OCI-LY7 (cell line): ENCODE data around the gene COL18A1. TPM values are rescaled to one million over a fixed set of nuclear protein-coding genes. Genes with fewer than 3 reads are reported as not detected.

Experiments
- BruUV-seq: library from RNA; stranded (reverse); fragments of 400-500 nt; replicated peaks from 2 replicates; lab custom pipeline; 2021; lab: Mats Ljungman, UMichigan
- CTCF ChIA-PET: fragments of 300-600 bp; sonication (Branson Sonifier 250); formaldehyde crosslinking; loops from one replicate; lab custom pipeline; 2022; ENCODE audit warnings: antibody characterized with exemption; ENCODE audit not compliant: unreplicated experiment; lab: Charles Lee
- POLR2A ChIA-PET: fragments of 300-600 bp; sonication (Branson Sonifier 250); formaldehyde crosslinking; loops from one replicate; lab custom pipeline; 2022; ENCODE audit warnings: antibody characterized with exemption; lab: Charles Lee
- DNase-seq: peaks from one replicate; pipeline ENCODE4 v3.0.0-alpha.2; 2015; ENCODE audit warnings: low spot score
- H2AFZ ChIP-seq: fragments of 200-600 bp; sonication (generic), shearing (Covaris generic); 2 replicates; pipeline ENCODE4 v1.6.1; 2014; ENCODE audit warnings: mild to moderate bottlenecking, antibody characterized with exemption, low read length, moderate library complexity
- H3K27ac ChIP-seq: fragments of 200-600 bp; sonication (generic); 2 replicates; pipeline ENCODE4 v1.5.1; 2014; ENCODE audit warnings: mixed run types, low read depth, mild to moderate bottlenecking, moderate library complexity, low read length, inconsistent platforms; ENCODE audit not compliant: poor library complexity, severe bottlenecking
- H3K36me3 ChIP-seq: fragments of 200-600 bp; sonication (generic); 2 replicates; pipeline ENCODE4 v1.6.1; 2014; ENCODE audit warnings: mild to moderate bottlenecking, antibody characterized with exemption, low read length, moderate library complexity, mixed read lengths; ENCODE audit not compliant: insufficient read depth
- H3K4me1 ChIP-seq: fragments of 200-600 bp; sonication (generic); 2 replicates; pipeline ENCODE4 v1.5.1; 2014; ENCODE audit warnings: mild to moderate bottlenecking, low read length; ENCODE audit not compliant: insufficient read depth, poor library complexity, severe bottlenecking
- H3K4me2 ChIP-seq: fragments of 200-600 bp; sonication (generic); 2 replicates; pipeline ENCODE4 v1.6.1; 2014; ENCODE audit warnings: mild to moderate bottlenecking, low read length
- H3K4me3 ChIP-seq: fragments of 200-600 bp; sonication (generic); 2 replicates; pipeline ENCODE4 v1.5.1; 2014; ENCODE audit warnings: mild to moderate bottlenecking, low read depth, low read length; ENCODE audit not compliant: poor library complexity, severe bottlenecking
- H3K79me2 ChIP-seq: fragments of 200-600 bp; sonication (generic); 2 replicates; pipeline ENCODE4 v1.6.1; 2016; ENCODE audit warnings: low read depth, mild to moderate bottlenecking, low read length, moderate library complexity, mixed read lengths; ENCODE audit not compliant: insufficient read depth
- H3K9me2 ChIP-seq: fragments of 200-600 bp; sonication (generic); 2 replicates; pipeline ENCODE4 v1.6.1; 2016; ENCODE audit warnings: mild to moderate bottlenecking, low read length, mixed read lengths; ENCODE audit not compliant: insufficient read depth
- H3K9me3 ChIP-seq: fragments of 200-600 bp; sonication (generic); 2 replicates; pipeline ENCODE4 v1.6.1; 2014; ENCODE audit warnings: mild to moderate bottlenecking, mixed run types, low read length, mixed read lengths
- H4K20me1 ChIP-seq: fragments of 200-600 bp; sonication (generic); 2 replicates; pipeline ENCODE4 v1.6.1; 2014; ENCODE audit warnings: mild to moderate bottlenecking, antibody characterized with exemption, low read length, moderate library complexity, mixed read lengths; ENCODE audit not compliant: insufficient read depth
- EZH2phosphoT487 ChIP-seq: fragments of 200-600 bp; sonication (generic); IDR thresholded peaks from 2 replicates; pipeline ENCODE4 v1.6.1; 2018; ENCODE audit warnings: low read depth, borderline replicate concordance, mild to moderate bottlenecking, mixed run types, antibody characterized with exemption, low read length, moderate library complexity, mixed read lengths
- intact Hi-C: fragments of 100-400 bp; cut with micrococcal nuclease; formaldehyde crosslinking; loops from one replicate; pipeline ENCODE4 v1.10.0; 2022; ENCODE audit not compliant: unreplicated experiment
- total RNA-seq, 2 experiments: library from RNA; depleted of rRNA in 1 of 2; stranded (reverse); fragments of >200 nt in 1 of 2; shearing (Covaris generic) in 1 of 2; gene quantifications; 2 replicates each; pipeline ENCODE4 v1.2.3, GENCODE V29; 2014 to 2022
- TF ChIP-seq, protein P1 (sequence below): fragments of 200-600 bp; sonication (generic); conservative IDR thresholded peaks from 2 replicates; pipeline ENCODE4 v1.5.1; 2014; ENCODE audit warnings: mild to moderate bottlenecking, antibody characterized with exemption, low read length, moderate library complexity, mixed read lengths

Gene COL18A1
- total RNA-seq, 2 experiments from 2014 or later, result 0.23 to 7.4 TPM

DNA sequence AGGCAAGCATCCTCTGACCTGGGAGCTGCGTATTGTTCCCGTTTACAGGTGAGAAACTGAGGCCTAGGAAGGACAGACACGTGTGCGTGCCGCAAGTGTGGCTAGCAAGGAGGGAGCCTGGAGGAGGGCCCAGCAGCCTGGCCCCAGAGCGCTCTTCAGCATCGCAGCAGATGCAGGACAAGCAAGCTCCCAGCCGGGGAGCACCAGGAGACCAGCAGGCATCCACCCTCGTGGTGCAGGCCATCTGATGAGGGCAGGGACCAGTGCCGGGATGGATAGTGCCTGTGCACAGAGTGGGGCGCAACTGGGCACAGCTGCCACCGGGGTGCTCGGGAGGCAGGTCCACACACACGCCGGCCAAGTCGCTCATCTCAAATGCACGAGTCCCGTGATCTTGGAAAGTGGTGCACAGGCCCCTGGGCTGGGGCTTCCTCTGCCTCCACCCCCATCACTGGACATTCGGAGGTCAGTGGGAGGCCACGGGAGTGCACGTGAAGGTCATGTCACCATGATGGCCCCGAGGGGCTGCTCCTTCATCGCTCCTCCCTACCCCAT is 55.1 kb downstream of the COL18A1 start:
- no peaks in the 10 kb centered on the region for H3K9me2 ChIP-seq
- TF ChIP-seq EZH2phosphoT487, result no peak
- TF ChIP-seq, protein P1, sequence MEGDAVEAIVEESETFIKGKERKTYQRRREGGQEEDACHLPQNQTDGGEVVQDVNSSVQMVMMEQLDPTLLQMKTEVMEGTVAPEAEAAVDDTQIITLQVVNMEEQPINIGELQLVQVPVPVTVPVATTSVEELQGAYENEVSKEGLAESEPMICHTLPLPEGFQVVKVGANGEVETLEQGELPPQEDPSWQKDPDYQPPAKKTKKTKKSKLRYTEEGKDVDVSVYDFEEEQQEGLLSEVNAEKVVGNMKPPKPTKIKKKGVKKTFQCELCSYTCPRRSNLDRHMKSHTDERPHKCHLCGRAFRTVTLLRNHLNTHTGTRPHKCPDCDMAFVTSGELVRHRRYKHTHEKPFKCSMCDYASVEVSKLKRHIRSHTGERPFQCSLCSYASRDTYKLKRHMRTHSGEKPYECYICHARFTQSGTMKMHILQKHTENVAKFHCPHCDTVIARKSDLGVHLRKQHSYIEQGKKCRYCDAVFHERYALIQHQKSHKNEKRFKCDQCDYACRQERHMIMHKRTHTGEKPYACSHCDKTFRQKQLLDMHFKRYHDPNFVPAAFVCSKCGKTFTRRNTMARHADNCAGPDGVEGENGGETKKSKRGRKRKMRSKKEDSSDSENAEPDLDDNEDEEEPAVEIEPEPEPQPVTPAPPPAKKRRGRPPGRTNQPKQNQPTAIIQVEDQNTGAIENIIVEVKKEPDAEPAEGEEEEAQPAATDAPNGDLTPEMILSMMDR, result no peak
- no peak overlapping the region for H2AFZ ChIP-seq
- ChIA-PET POLR2A (interaction anchor here (0.6 kb wide), 1 partner anchor 206 kb away, joined by 3 read pairs; no protein-coding TSS in a partner anchor), CTCF (no interaction called here)
- H3K9me3 ChIP-seq, result no peaks in the 10 kb centered on the region
- no peaks in the 10 kb centered on the region for H3K4me1 ChIP-seq
- no peak for DNase-seq
- intact Hi-C loops, result no loop called here
- no peak overlapping the region for H3K27ac ChIP-seq
- H3K4me2 ChIP-seq, result no peak overlapping the region
- BruUV-seq, result no TSS peak
- no peak overlapping the region for H3K4me3 ChIP-seq
- H3K79me2 ChIP-seq, result no peaks in the 10 kb centered on the region
- H3K36me3 ChIP-seq, result no peaks in the 10 kb centered on the region
- H4K20me1 ChIP-seq, result no peaks in the 10 kb centered on the region

DNA sequence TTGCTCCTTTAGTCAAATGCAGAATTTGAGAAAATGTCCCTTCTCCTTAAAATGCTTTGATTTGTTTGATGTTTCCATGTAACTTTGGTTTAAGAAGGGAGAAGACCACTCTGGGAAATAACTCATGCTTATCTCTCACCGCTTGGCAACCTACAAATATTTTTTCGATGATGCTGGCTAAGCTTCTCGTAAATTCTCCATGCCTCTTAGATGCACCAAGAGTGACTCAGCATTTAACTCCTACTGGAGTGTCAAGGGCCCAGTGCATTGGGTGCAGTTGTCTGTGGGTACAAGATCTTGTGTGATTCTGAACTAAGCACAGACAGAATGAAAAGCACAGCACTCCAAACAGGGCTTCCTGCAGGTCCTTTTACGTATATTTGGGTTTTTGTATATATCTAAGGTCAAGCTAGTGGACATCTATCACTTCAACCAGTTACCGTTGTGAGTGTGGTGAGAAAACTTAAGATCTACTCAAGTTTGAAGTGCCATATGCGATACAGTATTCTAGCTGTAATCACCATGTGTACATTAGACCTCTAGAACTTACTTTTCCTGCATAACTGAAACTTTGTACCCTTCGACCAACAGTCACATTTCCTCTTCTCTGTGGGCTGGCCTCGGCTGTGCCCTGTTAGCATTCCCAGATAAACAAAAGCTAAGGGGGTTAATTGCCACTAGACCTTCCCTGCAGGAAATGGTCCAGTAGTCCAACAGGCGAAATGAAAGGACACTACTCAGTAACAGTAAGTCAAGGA is 55.8 kb downstream of the COL18A1 start:
- CTCF ChIA-PET, result no interaction called here

More for the DNA sequence above, 55.8 kb downstream of the COL18A1 start:
- Histone ChIP-seq H3K4me2 (no peak overlapping the region), H2AFZ (no peak overlapping the region), H3K4me3 (no peak overlapping the region), H4K20me1 (no peaks in the 10 kb centered on the region), H3K79me2 (no peaks in the 10 kb centered on the region), H3K27ac (no peak overlapping the region), H3K36me3 (no peaks in the 10 kb centered on the region), H3K9me2 (no peaks in the 10 kb centered on the region), H3K9me3 (no peaks in the 10 kb centered on the region), H3K4me1 (no peaks in the 10 kb centered on the region)
- no peak for TF ChIP-seq EZH2phosphoT487
- TF ChIP-seq, protein P1, result no peak
- no TSS peak for BruUV-seq
- no peak for DNase-seq
- intact Hi-C loops, result no loop called here
- POLR2A ChIA-PET, result no interaction called here
